ENCODE results near the gene RHOBTB3.
"Not testable (repeated sequence)": the region's sequence is repeated elsewhere in the genome, so short reads cannot be mapped to it uniquely, and the experiment has no call there.

RHOBTB3 gene

DNA sequence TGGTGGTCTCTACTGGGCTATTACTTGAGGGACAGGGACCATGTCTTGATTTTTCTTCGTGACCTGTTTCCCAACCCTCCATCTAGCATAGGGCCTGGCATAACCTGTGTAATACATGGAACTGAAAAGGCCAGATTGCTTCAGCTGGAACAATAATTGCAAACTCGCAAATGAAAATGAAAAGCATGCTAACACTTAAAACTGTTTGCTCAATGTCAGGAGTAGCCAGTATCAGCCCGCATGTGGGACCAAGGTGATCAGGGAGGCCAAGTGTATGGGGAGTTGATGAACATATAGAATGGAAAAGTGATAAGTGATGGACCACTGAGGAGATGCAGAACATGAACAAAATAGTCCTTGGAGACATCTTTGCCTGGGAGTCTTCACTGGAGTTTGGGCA lies 66.2 kb downstream of the RHOBTB3 start:
- in situ Hi-C loops (cut with HindIII; ENCODE audit: low sequenced_read_pairs): no loop called here

DNA sequence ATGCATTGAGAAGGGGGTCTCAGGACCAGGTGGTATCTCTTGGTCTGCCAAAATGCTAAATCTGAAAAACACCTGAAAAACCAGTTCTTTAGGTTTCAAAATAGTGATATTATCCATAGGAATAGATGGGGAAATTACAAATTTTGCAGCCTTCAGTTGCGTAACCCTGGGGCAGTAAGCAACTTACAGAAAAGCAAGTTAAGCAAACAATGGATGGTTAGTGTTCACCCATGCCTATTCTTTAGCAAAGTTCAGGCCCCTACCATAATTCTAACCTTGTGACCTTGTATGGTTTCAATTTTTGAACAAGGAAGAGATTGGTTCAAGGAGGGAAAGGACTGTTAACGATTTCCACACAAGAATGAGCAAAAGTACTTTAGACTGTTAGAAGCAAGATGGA lies 66.9 kb downstream of the RHOBTB3 start:
- in situ Hi-C loops (cut with HindIII; ENCODE audit: low sequenced_read_pairs): no loop called here

DNA sequence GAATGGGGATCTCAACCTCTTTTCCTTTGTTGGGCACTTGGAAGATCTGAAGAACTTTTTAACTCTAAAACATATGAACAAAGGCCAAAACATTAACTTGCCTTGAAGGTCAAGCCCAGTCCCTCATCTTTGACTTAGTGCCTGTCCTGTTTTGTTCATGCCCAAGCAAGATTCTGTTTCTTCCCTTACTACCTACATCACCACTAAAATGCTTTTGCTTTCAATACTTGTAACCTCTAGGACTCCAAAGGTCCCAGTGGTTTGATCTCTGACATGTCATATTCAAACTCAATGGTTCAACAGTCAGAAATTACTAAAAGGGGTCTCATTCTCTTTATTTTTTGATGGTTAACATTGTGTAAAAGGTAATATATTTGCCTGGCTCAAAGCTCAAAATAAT lies 67.4 kb downstream of the RHOBTB3 start:
- in situ Hi-C loops (cut with HindIII; ENCODE audit: low sequenced_read_pairs): no loop called here

DNA sequence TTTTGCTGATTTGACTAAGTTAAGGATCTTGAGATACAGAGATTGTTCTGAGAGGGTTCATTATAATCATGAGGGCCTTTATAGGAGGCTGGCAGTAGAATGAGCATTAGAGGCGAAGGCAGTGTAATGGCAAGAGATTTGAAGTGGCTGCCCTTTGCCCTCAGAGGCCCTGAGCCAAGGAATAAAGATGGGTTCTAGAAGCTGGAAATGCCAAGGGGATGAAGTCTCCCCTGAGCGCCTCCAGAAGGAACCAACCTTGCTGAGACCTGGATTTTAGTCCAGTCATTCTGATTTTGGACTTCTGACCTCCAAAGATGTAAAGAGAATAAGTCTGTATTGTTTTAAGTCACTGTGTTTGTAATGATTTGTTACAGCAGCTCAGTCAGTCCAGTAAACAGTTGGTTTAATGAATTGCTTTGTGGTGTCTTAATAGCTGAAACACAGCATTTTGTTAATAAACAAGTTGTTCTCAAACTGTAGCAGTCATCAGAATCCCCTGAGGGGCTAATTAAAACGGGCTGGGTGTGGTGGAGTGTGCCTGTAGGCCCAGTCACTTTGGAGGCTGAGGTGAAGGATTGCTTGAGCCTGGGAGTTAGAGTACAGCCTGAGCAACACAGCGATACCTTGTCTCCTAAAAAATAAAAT lies 68.2 kb downstream of the RHOBTB3 start:
- in situ Hi-C loops (cut with HindIII; ENCODE audit: low sequenced_read_pairs): no loop called here

DNA sequence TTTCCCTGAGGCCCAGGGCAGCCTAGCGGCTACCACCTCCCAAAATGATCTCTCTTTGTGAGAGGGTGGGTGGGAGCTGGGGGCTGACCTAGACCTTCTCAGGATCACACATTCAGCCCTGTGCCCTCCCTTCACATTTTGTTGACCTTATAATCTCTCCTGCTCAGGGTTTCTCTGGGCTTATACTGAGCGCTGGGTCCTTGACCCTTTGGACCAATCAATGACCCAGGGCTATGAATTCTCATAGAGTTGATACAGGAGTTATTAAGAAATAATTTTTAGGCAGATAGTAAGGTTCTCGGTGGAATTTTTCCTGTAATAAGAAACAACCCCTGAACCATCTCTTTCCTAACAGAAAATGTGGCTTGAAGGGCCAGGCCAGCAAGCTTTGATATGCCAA lies 69.4 kb downstream of the RHOBTB3 start:
- in situ Hi-C loops (cut with HindIII; ENCODE audit: low sequenced_read_pairs): no loop called here

DNA sequence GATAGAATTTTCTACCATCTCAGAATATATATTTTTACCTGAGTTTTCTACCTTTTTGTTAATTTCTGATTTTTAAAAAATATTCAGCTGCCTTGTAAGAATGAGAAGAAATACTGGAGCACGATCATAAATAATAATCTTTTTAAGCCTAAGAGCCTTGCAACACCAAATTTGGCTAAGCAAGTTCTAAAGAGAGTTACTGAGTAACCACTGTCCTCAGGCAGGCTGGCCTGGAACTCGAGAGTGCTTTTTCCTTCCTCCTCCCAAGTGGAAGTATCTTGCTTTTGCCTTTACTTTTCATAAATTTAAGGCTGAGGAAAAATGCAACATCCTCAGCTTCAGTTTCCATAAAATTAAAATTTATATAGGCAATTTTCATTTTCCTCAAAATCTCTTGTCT lies 70.4 kb downstream of the RHOBTB3 start:
- in situ Hi-C loops (cut with HindIII; ENCODE audit: low sequenced_read_pairs): no loop called here

DNA sequence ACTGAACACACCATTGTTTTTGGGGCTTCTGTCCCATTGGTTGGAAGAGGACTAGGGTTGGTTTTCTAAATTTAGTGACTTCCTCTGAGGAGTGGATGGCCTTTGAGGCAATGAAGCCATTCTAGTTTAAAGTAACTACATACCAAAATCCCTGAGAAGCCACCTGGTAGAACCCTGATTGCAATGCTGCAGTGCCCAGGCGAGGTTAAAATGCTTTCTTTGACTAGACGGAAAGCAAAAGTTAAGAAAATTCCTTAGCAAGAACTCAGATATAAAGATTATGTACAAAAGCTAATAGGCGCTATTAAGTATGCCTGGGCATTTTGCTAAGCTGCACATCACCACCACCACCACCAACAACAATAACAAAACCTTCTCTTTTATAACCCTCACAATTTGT lies 70.8 kb downstream of the RHOBTB3 start:
- in situ Hi-C loops (cut with HindIII; ENCODE audit: low sequenced_read_pairs): no loop called here

DNA sequence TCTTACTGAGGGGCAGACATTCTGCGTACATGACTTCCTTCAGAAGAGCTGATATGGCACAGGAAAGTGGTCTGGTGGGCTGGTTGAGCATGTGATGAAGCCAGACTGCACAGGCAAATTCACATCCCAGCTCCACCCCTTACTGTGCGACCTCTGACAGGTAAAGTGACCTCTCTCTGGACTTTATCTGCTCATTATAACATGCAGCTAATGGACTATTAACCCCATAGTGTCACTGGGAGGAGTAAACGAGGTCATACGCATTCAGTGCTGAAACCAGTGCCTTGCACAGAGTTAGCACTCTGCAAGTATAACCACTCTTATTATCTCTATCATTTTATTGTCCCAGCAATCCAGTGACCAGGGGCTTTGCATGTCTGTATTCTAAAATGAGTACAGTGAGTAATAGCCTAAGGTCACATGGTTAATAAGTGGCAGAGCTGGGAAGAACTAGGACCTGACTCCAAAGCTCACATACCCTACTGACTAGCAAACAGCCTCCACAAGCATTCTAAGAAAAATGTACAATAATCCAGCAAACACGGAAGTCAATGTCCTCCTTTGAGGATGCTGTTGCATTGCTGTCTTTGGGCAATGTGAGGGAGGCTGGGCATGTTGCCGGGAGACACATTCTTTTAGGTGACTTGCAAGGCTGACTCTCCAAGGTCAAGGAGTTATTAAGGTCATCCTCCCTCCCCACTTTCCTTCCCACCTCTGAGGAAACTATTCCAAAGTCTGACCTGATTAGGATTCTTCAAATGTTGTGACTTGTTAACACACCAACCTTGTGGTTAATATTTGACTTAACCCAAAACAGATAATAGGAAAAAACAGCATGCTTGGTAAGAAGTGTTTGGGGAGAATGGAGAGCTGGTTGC lies 72.4 kb downstream of the RHOBTB3 start:
- in situ Hi-C loops (cut with HindIII; ENCODE audit: low sequenced_read_pairs): no loop called here

DNA sequence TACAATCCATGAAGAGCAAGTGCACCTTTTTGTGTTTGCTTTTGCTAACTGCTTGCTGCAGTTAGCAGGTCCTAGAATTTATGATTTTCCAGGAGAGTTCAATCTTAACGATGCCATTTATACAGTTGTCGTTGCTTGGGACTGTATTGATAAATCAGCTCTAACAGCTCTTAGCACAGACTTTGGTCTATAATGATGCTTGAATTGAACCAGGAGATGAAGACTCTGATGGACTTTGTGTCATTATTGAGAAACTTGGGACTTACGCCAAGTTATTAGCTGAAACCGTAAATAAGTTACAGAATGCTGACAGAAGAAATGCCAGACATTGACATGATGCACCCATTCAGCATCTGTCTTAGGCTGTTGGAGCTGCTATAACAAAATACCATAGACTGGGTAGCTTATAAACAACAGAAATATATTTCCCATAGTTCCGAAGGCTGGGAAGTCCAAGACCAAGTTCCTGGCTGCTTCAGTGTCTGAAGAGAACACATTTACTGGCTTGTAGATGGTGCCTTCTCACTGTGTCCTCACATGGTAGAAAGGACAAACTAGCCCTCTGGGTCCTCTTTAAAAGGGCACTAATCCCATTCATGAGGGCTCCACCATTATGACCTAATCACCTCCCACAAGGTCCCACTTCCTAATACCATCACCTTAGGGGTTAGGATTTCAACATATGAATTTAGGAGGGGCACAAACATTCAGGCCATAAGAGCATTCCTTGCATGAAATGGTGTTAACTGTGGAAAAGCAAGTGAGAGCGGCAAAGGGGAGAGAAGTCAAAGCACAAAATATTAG lies 73.8 kb downstream of the RHOBTB3 start:
- in situ Hi-C loops (cut with HindIII; ENCODE audit: low sequenced_read_pairs): loop anchor here (5.0 kb wide), 1 partner anchor 33 kb away; no protein-coding TSS in a partner anchor

DNA sequence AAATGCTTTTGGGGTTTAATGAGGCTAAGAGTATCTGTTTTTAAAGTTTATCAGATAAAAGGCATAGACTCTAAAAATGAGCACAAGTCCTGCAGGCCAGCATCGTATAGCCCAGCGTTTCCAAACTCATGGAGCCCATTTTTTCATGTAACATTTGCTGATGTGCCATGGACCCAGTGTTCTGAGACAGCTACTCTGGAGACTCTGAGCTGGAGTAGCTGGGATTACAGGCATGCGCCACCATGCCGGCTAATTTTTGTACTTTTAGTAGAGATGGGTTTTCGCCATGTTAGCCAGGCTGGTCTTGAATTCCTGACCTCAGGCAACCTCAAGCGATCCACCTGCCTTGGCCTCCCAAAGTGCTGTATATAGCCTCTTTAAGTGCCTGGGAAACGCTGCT lies 75.6 kb downstream of the RHOBTB3 start:
- in situ Hi-C loops (cut with HindIII; ENCODE audit: low sequenced_read_pairs): loop anchor here (5.0 kb wide), 1 partner anchor 34 kb away; no protein-coding TSS in a partner anchor

DNA sequence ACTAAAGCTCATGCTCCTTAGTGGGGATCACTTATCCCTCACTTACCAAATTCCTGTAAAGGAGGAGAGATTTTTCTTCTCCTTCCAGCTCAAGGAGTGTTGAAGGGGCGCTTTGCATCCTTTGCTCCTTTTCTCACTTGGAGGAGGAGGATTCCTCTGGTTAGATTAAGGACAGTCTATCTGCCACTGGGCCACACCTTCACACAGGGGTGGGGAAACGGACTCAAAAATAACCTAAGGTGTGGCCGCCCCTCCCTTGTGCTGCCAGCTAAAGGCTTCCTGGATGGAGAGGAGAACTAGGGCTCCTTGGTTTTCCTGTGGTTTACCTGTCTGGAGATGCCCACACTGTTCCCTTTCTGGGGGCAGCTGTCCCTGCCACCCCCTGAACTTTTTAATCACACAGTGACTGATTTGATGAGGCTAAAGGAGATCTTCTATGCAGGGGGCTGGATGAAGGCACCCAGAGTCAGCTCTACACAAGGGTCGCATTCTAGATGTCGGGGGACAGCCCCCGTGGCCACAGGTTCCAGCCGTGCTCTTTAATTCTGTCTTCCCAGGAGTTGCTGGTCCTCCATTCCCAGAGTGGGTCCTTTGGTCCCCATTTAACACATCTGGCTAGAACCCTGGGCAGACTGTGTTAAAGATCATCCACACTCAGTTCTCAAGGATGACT lies 77.0 kb downstream of the RHOBTB3 start:
- in situ Hi-C loops (cut with HindIII; ENCODE audit: low sequenced_read_pairs): loop anchor here (5.0 kb wide), 1 partner anchor 36 kb away; no protein-coding TSS in a partner anchor

DNA sequence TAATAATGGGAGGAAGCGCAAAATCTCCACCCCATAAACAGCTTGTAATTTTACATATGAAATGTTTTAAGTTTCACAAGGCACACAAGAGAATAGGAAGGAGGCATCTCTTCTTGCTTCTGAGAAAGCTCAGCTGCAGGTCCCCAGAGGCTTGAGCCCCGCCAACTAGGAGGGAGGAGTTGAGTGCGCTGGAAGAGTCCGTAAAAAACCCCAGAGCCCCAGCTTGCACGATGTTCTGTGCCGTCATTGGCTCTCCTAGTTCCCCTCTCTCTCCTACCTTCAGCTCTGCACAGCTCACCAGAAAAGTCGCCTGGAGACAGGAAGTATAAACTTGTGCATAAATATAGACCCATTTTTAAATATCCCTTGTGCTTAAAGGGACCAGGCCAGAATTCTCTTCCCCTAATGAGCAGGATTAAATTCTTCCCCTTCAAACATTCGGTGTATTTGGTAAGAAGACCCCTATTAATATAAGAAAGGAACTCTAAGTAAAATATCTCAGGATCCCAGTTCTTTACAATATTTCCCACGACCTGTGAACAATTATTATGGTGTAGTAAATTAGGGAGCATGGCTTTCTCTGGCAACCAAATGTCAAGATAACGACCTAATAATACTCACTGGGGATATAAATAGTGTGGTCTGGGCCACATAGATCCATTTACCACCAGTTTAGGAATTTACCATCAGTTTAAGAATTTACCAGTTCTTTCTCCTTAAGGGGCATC lies 77.7 kb downstream of the RHOBTB3 start:
- in situ Hi-C loops (cut with HindIII; ENCODE audit: low sequenced_read_pairs): loop anchor here (5.0 kb wide), 1 partner anchor 37 kb away; no protein-coding TSS in a partner anchor

DNA sequence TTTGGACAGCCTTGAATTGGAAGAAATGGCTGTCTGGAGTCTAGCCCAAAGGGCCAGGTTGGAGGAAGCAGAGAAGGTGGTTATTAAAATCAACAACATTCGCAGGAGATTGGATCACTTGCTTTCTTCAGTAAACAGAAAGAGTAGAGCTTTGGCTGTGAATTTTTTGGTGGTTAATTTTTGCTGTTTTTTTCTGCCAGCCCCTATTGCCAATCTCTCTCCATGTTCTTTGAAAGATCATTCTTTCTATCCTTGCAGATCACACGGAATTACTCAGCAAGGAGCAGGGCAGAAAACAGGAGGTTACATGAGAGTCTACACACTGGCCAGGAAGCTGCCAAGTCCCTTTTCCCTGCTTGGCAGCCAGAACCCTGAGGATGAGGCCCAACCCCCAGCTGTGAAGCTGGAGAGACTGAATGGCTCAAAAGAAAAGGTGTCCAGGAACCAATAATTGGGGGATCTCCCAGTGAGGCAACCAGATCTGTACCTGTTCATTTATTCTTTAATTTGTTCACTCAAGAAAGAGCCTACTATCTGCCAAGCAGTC lies 78.4 kb downstream of the RHOBTB3 start:
- in situ Hi-C loops (cut with HindIII; ENCODE audit: low sequenced_read_pairs): loop anchor here (5.0 kb wide), 1 partner anchor 37 kb away; no protein-coding TSS in a partner anchor

DNA sequence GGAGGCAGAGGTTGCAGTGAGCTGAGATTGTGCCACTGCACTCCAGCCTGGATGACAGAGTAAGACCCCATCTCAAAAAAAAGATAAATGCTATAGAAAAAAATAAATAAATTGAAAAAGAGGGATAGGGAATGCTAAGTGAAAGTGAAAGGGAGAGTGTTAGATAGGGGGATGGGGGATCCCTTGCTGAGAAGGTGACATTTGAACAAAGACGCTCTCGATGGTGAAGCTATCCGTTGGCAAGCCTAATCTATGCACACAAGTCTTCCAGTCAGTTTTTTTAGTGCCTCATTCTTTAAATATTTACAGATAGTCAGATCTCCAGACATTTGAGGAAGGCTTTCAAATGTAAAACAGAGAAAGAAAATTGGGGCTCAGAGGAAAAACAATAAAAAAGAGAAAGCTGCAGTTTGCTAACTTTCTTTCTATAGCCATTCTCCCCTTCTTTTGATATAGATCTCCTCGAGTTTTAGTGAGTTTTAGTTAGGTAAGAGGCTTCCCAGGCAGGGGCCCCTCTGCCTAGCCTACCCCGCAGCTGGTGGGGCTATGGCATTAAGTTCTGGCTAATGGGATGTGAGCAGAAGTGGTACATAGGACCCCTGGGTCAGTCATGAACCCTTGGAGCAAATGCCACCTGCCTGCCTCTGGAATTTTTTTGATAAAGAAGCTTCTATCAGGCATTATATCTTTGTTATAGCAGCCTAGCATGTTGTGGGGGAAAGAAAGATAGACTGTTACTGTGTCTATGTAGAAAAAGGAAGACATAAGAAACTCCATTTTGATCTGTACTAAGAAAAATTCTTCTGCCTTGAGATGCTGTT lies 79.4 kb downstream of the RHOBTB3 start:
- in situ Hi-C loops (cut with HindIII; ENCODE audit: low sequenced_read_pairs): no loop called here

DNA sequence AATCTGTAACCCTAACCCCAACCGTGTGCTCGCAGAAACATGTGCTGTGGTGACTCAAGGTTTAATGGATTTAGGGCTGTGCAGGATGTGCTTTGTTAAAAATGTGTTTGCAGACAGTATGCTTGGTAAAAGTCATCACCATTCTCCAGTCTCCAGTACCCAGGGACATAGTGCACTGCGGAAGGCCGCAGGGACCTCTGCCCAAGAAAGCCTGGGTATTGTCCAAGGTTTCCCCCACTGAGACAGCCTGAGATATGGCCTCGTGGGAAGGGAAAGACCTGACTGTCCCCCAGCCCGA lies 79.9 kb downstream of the RHOBTB3 start:
- in situ Hi-C loops (cut with HindIII; ENCODE audit: low sequenced_read_pairs): not testable (repeated sequence)

DNA sequence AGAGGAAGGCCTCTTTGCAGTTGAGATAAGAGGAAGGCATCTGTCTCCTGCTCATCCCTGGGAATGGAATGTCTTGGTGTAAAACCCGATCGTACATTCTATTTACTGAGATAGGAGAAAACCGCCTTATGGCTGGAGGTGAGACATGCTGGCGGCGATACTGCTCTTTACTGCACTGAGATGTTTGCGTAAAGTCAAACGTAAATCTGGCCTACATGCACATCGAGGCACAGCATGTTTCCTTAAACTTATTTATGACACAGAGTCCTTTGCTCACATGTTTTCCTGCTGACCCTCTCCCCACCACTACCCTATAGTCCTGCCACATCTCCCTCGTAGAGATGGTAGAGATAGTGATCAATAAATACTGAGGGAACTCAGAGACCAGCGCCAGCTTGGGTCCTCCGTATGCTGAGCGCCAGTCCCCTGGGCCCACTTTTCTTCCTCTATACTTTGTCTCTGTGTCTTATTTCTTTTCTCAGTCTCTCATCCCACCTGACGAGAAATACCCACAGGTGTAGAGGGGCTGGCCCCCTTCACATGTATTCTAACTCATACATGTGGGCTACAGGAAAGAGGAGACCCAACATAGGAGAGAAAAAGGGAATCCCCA lies 80.4 kb downstream of the RHOBTB3 start:
- in situ Hi-C loops (cut with HindIII; ENCODE audit: low sequenced_read_pairs): not testable (repeated sequence)

DNA sequence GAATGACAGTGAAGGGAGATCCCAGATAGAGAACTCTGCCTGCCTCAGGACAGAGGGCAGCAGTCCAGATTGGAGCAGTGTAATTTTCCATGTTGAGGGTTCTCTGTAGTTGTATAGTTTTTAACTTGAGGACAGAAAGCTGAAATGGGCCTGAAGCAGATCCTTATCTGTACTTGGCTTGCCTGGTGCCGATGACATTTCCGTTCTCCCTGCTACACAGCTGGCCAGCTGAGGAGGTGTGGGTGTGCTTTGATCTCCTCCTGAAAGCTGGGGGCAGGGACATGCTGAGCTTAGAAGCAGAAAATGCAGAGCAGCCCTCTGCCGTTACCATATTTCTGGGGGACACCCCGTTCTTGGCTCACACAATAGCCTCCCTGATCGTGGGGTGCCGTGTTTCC lies 80.9 kb downstream of the RHOBTB3 start:
- in situ Hi-C loops (cut with HindIII; ENCODE audit: low sequenced_read_pairs): no loop called here

DNA sequence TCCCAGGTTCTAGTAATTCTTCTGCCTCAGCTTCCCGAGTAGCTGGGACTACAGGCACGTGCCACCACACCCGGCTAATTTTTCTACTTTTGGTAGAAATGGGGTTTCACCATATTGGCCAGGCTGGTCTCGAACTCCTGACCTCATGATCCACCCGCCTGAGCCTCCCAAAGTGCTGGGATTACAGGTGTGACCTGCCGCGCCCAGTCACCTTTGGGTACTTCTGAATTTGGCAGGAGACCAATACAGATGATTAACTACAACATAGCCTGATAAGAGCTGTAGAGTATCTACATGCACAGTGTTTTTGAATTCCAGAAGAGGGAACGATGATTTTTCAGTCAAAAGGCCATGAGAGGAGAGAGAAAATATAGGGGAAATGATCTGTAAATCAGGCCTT lies 81.9 kb downstream of the RHOBTB3 start:
- in situ Hi-C loops (cut with HindIII; ENCODE audit: low sequenced_read_pairs): not testable (repeated sequence)
